GM12864 (cell line): ENCODE results near the gene QSOX2.

Experiments
- DNase-seq: peaks from one replicate; pipeline ENCODE4 v3.0.0-alpha.2; 2011; ENCODE audit warnings: low read depth
- H3K4me3 ChIP-seq: 2 replicates; pipeline ENCODE4 v1.5.1; 2011; ENCODE audit warnings: mild to moderate bottlenecking, low read depth, low read length, control low read depth
- CTCF ChIP-seq: IDR thresholded peaks from 2 replicates; pipeline ENCODE4 v1.5.1; 2011; ENCODE audit warnings: low read depth, mild to moderate bottlenecking, moderate library complexity, low read length, control low read depth, inconsistent platforms; ENCODE audit errors: missing control alignments

QSOX2 gene

GRCh38 chr9:136201174-136201573, 44.4 kb downstream of the QSOX2 start:
- DNase-seq = no peak
- H3K4me3 ChIP-seq = no peak overlapping the region
- no peak for TF ChIP-seq CTCF

- no peak for TF ChIP-seq CTCF
These were observed 45.2 kb downstream of the QSOX2 start for GRCh38 chr9:136200424-136200823.

GRCh38 chr9:136199391-136200288, 46.0 kb downstream of the QSOX2 start:
- TF ChIP-seq CTCF = no peak
- H3K4me3 ChIP-seq = no peak overlapping the region
- DNase-seq = no peak

More at GRCh38 chr9:136200424-136200823, 45.2 kb downstream of the QSOX2 start:
- no peak overlapping the region for H3K4me3 ChIP-seq
- DNase-seq = no peak

GRCh38 chr9:136198605-136199083, 47.0 kb downstream of the QSOX2 start:
- DNase-seq = no peak
- H3K4me3 ChIP-seq = no peak overlapping the region
- no peak for TF ChIP-seq CTCF

- DNase-seq = no peak
- no peak overlapping the region for H3K4me3 ChIP-seq
These were observed 47.5 kb downstream of the QSOX2 start for GRCh38 chr9:136197930-136198604.

GRCh38 chr9:136197084-136197875, 48.3 kb downstream of the QSOX2 start:
- no peak overlapping the region for H3K4me3 ChIP-seq
- no peak for DNase-seq

More at GRCh38 chr9:136197930-136198604, 47.5 kb downstream of the QSOX2 start:
- TF ChIP-seq CTCF = no peak

More at GRCh38 chr9:136197084-136197875, 48.3 kb downstream of the QSOX2 start:
- no peak for TF ChIP-seq CTCF
